Transverse colon (tissue), 3 donors: ENCODE measurements around the gene ZER1.

ENCODE experiments used
- CTCF ChIP-seq, 5 experiments: fragments of 200-600 bp in 3 of 5; fragments of 450-650 bp in 2 of 5; sonication (generic) in 3 of 5; IDR thresholded peaks; 1 replicate in 2 of 5; 2 replicates in 3 of 5; pipeline ENCODE4 v1.5.1; 2016 to 2017; ENCODE audit warnings: antibody characterized with exemption in 5 of 5, inconsistent platforms in 3 of 5, mild to moderate bottlenecking in 2 of 5, moderate library complexity in 1 of 5
- EP300 ChIP-seq: sonication (generic); formaldehyde crosslinking; IDR thresholded peaks from one replicate; pipeline ENCODE4 v1.6.1; 2017; ENCODE audit warnings: antibody characterized with exemption, low read depth

GRCh38 chr9:128713411-128713780 lies 58.3 kb downstream of the ZER1 start:
- no peak for TF ChIP-seq CTCF (IDR thresholded peaks at IDR 0.05)
- no peak for TF ChIP-seq EP300
